DMS 273 (cell line): Measurements from ENCODE around the gene PLEKHH3.

Experiments
- DNase-seq: peaks from one replicate; lab custom pipeline; 2025; ENCODE audit not compliant: unreplicated experiment; lab: John Stamatoyannopoulos, UW

PLEKHH3 gene

DNA sequence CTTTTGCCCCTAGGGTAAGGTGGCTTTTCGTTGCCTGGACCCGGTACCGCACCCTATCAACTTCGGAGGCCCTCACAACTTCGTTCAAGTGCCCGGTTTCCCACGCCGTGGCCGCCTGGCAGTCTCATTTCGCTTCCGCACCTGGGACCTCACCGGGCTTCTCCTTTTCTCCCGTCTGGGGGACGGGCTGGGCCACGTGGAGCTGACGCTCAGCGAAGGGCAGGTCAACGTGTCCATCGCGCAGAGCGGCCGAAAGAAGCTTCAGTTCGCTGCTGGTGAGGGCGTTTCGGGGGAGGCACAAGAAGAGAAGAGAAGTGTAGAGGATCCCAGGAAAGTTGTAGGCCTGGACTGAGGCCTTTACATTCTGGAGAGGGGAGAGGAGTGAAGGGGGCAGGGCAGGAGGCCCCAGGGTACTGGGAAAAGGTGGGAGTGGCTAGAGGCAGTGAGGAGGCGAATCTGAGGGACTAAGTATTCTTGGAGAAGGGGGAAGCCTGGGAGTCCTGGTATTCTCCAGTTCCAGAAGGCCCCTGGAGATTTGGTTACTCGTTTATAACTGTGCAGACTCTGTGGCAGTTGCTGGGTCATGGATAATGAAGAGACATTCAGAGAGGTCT lies 11.0 kb upstream of the PLEKHH3 start:
- no peak for DNase-seq

DNA sequence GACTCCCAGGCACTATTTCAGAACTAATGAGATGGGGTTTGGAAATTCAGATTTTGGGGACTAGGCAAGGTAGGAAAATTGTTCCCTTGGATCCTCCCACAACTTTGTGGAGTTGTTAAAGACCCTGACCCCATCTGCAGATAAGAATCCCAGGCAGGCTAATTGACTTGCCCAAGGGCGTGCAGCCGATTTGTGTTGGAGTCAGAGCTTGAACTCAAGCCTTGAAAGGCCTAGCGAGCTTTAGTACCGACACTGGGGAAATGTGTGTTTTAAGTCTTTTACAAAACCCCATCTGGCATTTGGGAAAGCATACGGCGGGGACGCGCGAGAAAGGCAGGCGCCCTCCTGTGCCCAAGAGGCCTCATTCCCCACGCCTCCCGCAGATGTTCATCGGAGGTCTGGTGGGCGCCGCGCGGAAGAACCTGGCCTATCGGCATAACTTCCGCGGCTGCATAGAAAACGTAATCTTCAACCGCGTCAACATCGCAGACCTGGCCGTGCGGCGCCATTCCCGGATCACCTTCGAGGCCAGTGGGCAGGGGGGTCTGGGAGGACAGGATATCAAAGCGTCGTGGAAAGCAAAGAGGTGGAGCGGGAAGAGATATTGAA lies 9.8 kb upstream of the PLEKHH3 start:
- no peak for DNase-seq

DNA sequence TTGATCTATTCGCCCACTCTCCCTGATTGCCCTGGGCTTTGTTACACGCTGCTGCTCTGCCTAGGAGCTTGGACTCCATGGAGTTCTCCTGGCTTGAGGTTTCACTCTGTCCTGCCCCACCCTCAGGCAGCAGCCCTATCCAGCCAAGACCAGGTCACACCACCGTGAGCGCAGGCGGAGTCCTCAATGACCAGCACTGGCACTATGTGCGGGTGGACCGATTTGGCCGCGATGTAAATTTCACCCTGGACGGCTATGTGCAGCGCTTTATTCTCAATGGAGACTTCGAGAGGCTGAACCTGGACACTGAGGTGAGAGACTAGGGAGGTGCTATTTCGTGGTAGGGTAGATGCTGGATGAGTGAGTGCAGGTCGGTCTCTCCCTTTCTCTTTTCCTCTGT lies 9.0 kb upstream of the PLEKHH3 start:
- no peak for DNase-seq

DNA sequence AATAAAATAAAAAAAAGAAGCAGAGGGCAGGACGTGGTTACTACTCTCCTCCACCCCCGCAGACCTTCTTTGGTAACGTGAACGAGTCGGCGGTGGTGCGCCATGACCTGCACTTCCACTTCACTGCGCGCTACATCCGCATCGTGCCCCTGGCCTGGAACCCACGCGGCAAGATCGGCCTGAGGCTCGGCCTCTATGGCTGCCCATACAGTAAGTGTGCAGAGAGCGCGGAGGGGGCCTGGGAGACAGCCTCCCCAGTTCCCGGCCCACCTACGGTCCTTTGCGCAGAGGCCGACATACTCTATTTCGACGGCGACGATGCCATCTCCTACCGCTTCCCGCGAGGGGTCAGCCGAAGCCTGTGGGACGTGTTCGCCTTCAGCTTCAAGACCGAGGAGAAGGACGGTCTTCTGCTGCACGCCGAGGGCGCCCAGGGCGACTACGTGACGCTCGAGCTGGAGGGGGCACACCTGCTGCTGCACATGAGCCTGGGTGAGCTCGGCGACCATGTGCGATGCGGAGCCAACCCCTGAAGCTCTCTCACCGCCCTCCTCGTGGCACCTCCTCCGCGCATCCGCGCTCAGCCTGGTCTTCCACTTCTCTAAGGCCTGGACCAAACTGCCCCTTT lies 8.2 kb upstream of the PLEKHH3 start:
- no peak for DNase-seq

DNA sequence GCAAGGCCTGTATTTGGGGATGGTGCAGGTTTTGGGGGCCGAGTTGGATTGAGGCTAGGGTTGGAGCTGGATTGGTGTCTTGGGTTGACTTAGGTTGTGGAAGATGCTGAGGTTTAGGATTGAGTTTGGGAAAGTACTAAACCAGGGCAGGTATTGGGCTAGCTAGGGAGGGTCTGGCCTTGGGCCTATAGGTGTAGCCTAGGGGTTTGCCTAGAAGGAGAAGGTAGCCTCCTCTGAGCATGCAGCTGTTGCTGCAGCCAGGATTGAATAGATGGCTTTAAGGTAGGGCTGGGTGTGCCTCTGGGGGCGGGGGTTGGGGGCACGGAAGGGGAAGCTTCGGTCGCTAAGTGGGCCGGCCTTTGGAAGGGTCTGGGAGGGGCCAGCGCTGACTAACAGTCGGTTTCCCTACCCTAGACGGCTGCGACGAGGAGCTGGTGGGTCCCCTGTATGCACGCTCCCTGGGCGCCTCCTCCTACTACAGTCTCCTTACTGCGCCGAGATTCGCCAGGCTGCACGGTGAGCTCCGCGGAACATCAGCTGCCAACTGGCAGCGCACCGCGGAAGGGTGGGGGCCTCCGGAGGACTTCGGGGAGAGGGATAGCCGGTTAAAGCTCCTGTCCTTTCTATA lies 6.7 kb upstream of the PLEKHH3 start:
- DNase-seq, result no peak

DNA sequence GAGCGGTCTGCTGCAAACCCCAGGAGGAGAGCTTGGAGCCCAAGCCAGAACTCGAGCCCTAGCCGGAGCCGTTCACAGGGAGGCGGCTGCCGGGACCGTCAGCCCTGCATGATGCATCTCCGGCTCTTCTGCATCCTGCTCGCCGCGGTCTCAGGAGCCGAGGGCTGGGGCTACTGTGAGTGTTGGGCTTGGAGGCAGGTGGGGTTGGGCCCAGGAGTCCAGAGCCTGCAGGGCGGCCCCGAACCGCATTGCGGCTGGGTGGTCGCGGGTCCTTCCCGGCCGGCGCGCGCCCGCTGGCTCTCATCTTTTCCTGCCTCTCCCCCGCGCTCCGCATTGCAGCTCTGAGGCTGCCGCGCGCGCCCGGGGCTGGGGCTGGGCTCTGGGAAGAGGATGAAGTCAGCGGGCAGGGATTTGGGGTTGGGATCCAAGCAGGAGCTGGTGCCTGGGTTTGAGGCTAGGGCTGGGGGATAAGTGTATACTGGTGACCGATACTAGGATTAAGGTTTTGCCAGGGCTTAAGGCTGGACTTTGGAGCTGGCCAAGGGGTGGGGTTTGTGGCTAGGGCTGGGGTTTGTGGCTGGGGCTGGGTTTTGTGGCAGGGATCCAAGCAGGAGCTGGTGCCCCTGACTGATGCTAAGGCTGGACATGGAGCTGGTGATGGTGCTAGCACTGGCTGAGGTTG lies 6.1 kb upstream of the PLEKHH3 start:
- peak; percentile 90 for DNase-seq

DNA sequence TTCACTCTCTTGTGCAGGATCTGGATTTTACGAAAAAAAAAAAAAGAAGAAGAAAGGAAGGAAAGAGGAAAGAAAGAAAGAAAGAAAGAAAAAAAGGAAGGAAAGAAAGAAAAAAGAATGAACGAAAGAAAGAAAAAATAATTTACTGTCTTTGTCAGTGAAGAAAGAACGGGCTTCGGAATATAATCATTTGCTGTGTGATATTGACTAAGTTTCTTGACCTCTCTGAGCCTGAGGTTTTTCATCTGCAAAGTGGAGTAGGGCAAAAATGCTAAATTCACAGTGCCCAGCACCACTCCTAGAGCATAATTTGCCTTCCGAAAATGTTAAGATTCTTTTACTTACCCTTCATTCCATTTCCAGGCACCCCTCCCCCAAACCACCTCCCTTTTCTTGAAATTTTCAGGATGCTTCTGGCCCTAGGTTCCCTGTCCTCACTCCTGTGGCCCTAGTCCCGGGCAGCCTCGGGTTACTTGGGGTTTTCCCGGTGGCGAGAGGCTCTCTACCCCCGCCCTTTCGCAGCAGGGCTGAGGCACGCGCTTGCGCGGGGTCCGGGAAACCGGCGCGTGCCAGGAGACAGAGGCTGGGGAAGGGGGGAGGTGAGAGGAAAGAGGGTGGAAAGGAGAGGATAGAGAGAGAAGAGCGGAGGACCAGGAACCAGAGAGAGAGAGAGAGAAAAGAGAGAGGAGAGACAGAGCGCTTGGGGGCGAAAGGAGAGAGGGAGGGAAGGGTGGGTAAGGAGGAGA lies 5.4 kb upstream of the PLEKHH3 start, which contains the start of gene CNTNAP1:
TSS of gene CNTNAP1 (plus strand) at position 556 of the 746 bp plus-strand sequence. CDS start 299 bp downstream, outside the sequence.
- DNase-seq, result peak; percentile 91

DNA sequence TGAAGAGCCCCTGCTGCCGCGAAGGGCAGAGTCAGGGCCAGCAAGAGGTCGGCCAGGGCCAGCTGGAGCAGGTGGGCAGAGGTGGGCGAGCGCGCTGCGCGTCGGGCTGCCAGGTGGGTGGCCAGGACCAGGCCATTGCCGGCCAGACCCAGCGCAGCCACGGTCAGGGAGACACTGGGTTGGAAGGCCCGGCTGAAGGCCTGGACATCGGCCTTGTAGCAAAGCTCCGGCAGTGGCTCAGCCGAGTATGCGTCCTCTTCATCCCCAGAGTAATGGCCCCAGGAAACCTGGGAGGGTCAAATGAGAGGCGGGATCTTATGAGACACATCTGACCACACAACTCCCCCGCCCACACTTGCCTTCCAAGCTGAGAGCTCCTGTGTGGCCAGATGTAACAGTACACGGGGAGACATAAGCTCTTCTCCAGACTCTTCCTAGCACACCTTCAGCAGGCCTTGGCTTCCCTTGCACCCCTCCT lies 3.6 kb upstream of the PLEKHH3 start:
- DNase-seq, result peak; percentile 35

DNA sequence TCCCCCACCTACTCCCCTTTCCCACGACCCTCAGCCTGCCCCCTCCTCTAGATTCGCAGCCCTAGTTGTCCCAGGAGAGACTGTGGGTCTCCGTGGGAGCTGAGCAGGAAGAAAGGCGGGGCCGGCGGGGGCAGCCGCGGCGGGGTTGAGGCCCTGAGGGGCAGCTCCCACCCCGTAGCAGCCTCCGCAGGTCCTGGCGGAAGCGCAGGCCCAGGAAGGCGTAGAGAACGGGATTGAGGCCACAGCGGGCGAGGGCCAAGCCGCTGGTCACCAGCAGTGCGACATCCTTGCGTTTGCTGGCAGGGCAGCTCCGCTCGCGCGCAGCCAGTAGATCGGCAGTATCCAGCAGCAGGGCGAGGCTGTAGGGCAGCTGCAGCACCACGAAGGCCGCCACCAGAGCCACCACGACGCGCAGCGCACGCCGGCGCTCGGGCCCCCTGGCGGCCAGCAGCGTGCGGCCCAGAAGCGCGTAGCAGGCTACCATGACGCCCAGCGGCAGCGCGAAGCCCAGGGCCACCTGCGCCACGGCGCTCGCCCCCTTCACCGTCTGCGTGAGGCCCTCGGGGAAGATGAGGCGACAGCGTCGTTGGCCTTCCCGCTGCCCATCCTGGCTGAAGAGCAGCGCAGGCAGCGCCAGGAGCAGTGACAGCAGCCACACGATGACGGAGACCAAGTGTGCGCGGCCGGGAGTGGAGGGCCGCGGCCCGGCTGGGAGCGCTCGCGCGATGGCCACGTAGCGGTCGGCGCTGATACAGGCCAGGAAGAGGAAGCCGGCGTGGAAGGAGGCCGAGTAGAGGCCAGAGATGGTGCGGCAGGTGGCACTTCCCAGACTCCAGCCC lies 2.9 kb upstream of the PLEKHH3 start:
- DNase-seq, result peak; percentile 86

DNA sequence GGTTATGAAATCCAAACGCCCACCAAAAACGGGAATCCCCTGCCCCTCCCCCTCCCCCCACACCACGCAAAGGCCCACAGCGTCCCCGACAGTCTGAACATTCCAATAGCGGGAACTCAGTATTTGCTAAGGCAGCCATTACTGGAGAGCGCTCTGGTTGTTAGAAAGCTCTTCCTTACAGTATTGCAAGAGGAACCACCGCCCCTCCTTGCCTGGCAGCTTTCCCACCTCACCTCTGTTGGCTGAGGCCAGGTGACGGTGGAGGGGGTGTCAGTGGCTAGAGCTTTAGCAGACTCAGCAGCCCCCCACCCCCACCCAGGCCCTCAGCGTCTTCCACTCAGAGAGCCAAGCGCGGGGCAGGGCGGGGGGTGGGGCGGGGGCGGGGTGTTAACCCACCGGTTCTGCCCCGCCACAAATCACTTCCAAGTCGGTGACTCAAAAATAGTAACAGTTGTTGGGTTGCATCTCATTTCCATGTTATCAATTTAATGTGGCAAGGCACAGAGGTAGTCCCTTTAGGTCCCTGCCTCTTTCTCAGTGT lies 2.2 kb upstream of the PLEKHH3 start:
- peak; percentile 94 for DNase-seq

DNA sequence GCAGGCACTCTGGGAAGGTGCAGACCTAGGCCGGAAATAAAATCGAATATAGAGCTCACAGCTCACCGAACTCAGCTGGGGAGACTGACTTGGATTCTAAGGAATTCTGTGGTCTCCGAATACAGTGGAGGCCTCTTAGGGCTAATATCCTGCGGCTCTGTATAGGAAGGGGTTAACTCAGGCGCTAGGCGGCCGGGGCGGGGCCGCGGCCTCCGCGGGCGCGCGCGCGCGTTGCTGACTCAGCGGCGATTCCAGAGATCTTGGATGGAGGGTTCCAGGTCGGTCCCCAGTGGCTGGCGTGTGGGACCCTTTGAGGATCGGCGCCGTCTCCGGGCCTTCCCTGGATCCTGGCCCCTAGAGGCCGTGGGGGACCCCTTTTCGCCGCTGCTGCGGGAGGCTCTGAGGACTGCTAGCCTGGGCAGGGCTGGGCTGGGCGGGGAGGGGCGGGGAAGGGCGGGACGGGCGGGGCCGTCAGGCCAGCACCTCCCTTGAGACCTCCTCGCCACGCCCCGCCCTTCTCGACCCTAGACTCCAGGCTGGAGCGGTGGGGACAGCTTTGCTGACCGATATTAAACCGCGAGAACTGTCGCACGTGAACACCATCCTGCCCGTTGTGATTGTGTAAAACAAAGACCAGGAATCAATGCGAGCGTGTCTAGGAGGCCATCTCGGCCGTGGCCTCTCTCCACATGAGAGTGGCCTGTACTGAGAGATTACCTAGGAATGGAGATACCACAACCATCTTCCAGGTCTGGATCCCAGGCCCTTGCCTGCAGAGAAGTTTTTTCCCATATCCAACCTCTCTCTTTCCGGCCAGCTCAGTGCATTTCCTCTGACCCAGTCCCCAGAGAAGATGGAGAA lies 1.4 kb upstream of the PLEKHH3 start:
- DNase-seq, result peak; percentile 95

DNA sequence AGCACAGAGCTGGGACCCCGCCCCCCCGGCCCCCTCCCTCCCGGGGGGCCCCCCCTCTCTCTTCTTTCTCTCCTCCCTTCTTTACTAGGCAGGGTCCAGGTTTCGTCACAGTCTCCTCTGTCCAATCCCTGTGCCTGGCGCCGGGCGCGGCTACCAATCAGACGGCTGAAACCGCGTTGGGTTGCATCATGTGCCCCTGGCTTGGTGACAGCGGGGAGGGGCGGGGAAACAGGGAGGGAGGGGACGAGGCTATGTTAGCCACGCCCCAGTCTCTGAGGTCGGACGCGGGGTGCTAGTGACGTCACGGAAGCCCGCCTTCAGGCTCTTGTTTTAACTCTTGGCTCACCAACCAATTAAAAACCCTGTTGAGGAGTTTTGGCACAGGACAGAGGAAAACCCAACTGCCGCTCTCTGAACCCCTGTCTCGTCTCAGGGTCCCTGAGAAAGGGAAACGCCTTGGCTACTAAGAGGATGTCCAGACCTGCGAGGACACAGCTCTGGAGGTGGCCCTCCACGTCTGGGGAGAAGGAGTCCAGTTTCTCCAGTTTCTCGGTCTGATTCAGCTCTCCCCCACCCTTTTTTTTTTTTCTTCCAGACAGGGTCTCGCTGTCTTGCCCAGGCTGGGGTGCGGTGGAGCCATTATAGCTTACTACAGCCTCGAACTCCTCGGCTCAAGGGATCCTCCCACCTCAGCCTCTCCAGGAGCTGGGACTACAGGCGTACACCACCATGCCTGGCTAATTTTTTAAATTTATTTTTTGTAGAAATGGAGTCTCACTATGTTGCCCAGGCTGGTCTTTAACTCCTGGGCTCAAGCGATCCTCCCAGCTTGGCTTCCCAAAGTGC lies 441 bp upstream of the PLEKHH3 start:
- DNase-seq, result peak; percentile 100

DNA sequence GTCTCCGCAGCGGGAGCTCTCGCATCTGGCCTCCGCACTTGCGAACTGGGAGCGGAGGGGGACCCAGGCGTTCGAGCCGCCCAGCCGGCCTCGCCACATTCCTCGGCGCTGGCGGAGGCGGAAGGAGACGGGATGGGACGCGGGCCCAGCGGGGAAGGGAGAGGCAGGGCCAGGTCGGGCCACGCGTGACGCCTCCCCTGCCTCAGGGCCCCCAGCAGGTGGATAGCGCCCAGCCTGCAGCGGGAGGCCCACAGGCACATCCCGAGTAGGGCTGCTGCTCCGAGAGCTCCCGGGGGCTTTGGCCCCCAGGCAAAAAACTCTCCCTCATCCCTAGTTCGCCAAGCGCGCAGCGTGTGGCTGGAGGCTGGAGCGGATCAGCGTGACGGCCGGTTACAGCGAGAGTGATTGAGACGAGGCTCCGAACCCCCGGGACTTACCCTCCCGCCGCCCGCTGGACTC lies 800 bp downstream of the PLEKHH3 start:
- DNase-seq, result peak; percentile 75

DNA sequence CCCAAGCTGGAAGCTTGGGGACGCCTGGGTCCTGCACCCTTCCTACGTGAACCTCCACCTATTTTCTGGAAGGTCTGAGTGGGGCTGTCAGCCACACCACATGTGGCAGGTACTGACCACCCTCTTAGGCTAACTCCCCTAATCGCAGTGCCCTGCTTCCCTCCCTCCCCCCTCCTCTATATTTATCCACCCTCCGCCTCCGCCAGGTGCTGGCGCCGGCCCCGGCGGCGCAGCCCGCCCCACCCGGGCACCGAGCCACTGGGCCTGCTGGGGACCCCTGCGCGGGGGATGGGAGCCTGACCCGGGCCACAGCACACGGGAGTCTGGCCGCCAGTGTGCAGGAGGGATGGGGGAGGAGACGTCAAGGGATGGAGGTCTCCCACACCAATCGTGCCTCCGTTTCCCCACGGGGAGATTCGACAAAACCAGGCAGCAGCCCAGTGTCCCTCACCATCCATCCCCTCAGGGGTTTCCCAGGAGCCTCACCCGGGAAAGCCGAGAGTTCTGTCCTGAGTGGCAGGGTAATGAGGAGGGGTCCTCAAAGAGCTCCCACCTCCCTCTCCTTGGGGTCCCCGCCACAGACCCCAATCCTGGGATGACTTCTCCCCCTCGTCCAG lies 1.3 kb downstream of the PLEKHH3 start:
- DNase-seq, result peak; percentile 72

DNA sequence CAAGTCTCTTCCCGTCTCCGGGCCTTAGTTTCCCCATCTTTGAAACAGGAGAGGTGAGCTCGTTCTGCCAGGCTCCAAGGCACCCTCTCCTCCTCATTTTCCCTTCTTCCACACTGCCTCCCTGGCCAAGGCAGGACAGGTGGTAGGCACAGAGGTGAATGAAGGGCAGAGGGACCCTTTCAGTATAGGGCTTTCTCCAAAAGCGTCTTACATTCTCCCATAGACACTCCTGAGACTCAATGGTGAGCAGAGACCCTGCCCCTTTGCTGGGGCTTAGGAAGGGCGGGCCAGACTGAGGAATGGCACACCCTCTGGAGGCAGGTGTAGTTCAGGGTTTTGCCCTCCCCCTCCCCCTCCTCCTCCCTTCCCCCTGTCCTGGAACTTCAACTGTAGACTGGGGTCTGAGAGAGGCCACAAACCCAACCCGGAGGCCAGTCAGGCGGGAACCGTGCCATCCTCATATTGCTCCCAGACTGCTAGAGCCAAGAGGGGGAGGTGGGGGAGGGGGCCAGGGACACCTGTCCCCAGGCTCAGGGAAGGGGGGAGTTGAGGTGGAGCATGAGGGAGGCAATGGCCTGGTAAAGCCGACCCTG lies 1.9 kb downstream of the PLEKHH3 start:
- peak; percentile 53 for DNase-seq

DNA sequence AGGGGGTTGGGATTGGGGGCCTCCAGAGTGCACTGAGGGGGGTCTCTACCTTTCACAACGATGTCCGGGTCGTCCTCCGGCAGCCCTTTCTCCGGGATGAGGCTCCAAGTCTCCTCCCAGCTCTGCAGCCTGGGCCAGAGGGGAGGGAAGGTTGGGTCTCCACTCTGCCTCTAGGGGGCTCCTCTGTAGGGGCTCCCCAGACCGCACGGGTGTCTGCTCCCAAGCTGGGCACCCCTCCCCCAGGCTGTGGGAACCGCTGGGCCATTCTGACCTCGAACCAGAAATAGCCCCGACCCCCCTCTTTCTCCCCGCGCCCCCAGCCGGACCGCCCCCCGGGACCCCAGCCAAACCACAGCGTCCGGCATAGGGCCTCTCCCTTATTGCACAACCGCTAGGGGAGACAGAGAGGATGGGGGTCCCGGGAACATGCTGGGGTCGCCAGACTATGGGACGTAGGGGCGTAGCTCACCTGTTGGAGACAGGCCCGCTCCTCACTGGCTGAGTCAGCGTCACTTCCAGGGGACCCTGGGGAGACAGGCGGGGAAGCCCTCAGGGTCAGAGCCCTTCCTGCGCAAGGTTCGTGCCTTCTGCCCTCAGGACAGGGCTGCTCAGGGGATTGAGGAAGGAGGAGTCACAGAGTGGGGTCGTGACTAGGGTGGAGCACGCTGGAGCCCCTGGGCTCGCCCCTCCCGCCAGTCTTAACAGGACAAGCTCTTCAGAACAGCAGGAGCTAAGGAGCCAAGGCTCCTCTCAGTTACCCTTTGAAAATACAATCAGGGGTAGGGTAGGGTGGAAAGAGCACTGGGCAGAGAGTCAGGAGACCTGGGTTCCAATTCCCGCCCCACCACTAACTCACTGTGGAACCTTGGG lies 2.7 kb downstream of the PLEKHH3 start:
- DNase-seq, result peak; percentile 42
